ENCODE measurements around the gene TMC6.
"Not testable (repeated sequence)": the region's sequence is repeated elsewhere in the genome, so short reads cannot be mapped to it uniquely, and the experiment has no call there.

Gene TMC6

GRCh38 chr17:78125138-78125913 is 3.2 kb downstream of the TMC6 start:
- DNase-seq (ENCODE audit: low read depth in 4 of 4, low spot score in 1 of 4), result no peak

DNA sequence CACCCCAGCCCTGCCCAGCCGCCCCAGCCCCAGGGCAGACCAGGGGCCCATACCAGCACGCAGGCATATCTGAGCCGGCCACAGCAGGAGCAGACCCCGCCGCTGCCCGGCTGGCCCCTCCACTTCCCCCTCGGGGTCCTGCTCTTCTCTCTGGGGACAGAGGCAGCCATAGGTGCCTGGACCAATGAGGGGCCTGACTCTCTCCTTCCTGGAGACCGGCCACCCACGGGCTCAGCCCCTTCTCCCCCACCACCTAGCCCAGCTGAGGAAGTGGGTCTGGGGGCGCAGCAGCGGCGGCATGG is 3.8 kb downstream of the TMC6 start:
- DNase-seq (ENCODE audit: low read depth in 4 of 4, low spot score in 1 of 4), result no peak

- DNase-seq (ENCODE audit: low read depth in 4 of 4, low spot score in 1 of 4), result no peak
Measured at GRCh38 chr17:78124081-78124835, 4.3 kb downstream of the TMC6 start.

GRCh38 chr17:78123258-78123929 is 5.2 kb downstream of the TMC6 start:
- DNase-seq (ENCODE audit: low read depth in 4 of 4, low spot score in 1 of 4), result no peak

GRCh38 chr17:78122931-78123249 is 5.7 kb downstream of the TMC6 start:
- DNase-seq (ENCODE audit: low read depth in 4 of 4, low spot score in 1 of 4), result no peak

DNA sequence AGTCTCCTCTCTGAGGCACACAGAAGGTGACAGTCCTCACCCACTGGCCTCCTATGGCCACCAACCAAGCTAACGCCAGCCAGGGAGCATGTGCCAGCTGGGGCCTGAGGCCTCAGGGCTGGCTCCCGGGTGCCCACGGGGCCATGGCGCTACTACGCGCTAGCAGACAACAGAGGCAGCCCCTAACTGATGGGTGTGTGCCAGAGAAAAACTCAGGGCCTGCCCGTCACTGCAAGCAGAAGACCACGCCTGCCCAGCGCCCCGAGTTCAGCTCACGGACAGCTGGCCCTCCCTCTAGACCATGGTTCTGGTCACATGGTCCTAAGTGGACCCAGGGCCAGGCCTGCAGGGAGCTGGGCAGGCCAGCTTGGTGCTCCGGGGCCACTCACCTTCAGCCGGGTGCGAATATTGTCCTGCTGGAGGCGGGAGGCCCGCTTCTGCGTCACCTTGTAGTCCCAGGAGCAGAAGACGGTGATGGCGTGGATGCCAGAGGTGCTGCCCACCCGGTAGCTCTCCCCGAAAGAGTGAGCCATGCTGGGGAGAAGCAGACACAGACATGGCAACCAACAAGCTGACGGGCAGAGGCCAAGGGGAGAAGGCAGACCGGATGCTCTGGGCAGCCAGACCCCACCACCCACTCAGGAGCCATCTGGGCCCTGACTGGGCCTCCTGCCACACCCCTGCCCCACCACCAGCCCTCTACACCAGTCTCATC is 6.2 kb downstream of the TMC6 start:
- DNase-seq (ENCODE audit: low read depth in 4 of 4, low spot score in 1 of 4), result no peak

- DNase-seq (ENCODE audit: low read depth in 4 of 4, low spot score in 1 of 4), result no peak
Measured at GRCh38 chr17:78121801-78122215, 6.7 kb downstream of the TMC6 start.

- no peak for DNase-seq (ENCODE audit: low read depth in 4 of 4, low spot score in 1 of 4)
Measured at GRCh38 chr17:78120971-78121800, 7.4 kb downstream of the TMC6 start.

GRCh38 chr17:78120537-78120936 is 8.0 kb downstream of the TMC6 start:
- no peak for DNase-seq (ENCODE audit: low read depth in 4 of 4, low spot score in 1 of 4)

DNA sequence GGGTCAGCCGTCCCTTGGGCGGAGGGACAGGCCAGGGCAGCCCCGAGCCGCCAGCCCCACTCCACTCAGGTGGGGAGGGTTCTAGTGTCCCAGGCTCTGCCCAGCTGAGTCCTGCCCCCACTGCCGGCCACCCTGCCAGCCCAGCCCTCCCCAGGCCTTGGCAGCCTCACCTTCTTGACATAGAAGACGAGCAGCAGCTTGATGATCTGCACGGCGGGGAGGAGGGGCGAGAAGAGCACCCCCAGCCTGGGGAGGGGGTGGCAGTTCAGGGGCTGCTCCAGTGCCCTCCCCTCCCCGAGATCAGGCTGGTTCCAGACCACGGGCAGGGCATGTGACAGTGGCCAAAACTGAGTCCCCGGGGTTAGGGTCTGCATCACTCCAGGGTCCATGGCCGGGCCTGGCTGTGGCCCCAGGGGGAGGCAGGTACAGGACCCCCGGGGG is 9.7 kb downstream of the TMC6 start:
- no peak for DNase-seq (ENCODE audit: low read depth in 4 of 4, low spot score in 1 of 4)

- DNase-seq (ENCODE audit: low read depth in 4 of 4, low spot score in 1 of 4), result no peak
Measured at GRCh38 chr17:78117027-78117981, 11.3 kb downstream of the TMC6 start.

- DNase-seq (ENCODE audit: low read depth in 4 of 4, low spot score in 1 of 4), result no peak
Measured at GRCh38 chr17:78116411-78116810, 12.1 kb downstream of the TMC6 start.

- DNase-seq (ENCODE audit: low read depth in 4 of 4, low spot score in 1 of 4), result not testable (repeated sequence)
Measured at GRCh38 chr17:78115803-78116202, 12.8 kb downstream of the TMC6 start.

- DNase-seq (ENCODE audit: low read depth in 4 of 4, low spot score in 1 of 4), result no peak
Measured at GRCh38 chr17:78114831-78115723, 13.5 kb downstream of the TMC6 start.

DNA sequence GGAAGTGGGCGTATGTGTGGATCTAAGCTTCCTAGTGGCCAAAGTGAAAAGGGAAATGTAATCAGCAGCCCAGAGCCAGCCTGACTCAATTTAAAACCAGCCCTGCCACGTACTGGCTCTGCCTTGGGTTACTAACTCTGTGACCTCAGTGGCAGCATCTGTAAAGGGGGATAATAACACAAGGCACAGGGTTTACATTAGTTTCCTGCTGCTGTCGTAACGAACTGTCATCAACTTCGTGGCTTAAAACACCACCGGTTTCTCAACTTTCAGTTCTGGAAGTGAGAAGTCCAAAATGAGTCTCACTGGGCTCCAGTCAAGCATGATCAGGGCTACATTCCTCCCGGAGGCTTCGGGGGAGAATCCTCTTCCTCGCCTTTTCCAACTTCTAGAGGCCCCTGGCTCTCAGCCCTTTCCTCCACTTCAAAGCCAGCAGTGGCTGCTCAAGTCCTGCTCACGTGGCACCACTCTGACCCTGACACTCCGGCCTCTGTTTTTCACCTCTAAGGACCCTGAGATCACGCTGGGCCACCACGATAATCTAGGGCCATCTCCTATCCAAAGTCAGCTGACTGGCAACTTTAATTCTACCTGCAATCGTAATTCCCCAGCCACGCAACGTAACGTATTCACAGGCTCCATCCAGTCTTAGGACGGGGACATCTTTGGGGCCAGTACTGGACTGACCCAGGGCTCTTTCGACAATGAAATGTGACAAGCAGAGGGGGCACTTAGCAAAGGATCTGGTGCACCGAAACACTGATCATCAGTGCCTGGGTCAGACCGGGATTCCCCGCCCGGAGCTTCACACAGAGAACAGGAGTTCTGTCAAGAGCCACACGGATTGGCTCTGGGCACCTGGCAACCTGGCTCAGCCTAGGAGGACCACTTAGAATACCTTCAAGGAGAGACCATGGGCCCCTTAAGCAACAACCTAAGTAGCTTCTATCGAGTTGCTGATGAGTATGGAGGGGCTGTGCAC is 14.5 kb downstream of the TMC6 start:
- no peak for DNase-seq (ENCODE audit: low read depth in 4 of 4, low spot score in 1 of 4)

GRCh38 chr17:78112518-78113471 is 15.8 kb downstream of the TMC6 start:
- peak in 2 of 4 experiments; percentile 71 to 79 for DNase-seq (ENCODE audit: low read depth in 4 of 4, low spot score in 1 of 4)
